Measurements from ENCODE around the gene ZDHHC14. TPM values are rescaled to one million over a fixed set of nuclear protein-coding genes. Genes with fewer than 3 reads are reported as not detected.
"Not testable (repeated sequence)": the region's sequence is repeated elsewhere in the genome, so short reads cannot be mapped to it uniquely, and the experiment has no call there.

ZDHHC14 gene
- total and polyA plus RNA-seq, 2 experiments from 2014 or later, result 3.0 to 7.4 TPM

GRCh38 chr6:157559201-157559756 lies 178.3 kb downstream of the ZDHHC14 start (continued):
- no peak for TF ChIP-seq REST (IDR thresholded peaks at IDR 0.05; ENCODE audit: unreplicated experiment)

- not testable (repeated sequence) for H3K36me3 Mint-ChIP-seq (ENCODE audit: low read depth); H3K27ac Mint-ChIP-seq; H3K27me3 Mint-ChIP-seq (ENCODE audit: insufficient read depth, low read depth, poor library complexity); H3K9me2 ChIP-seq (ENCODE audit: insufficient read depth); H3K9me3 Mint-ChIP-seq; H3K4me2 ChIP-seq; H3K79me2 ChIP-seq (replicated peaks; ENCODE audit: insufficient read depth); H3K4me3 ChIP-seq; H3K4me1 ChIP-seq (ENCODE audit: insufficient read depth); H3K27ac ChIP-seq (ENCODE audit: low read depth); ATAC-seq; DNase-seq (ENCODE audit: low spot score); H3K27me3 ChIP-seq (ENCODE audit: insufficient read depth); H3K36me3 ChIP-seq (ENCODE audit: insufficient read depth); H2AFZ ChIP-seq; H3F3A ChIP-seq (replicated peaks; ENCODE audit: low read depth); H4K20me1 ChIP-seq (replicated peaks; ENCODE audit: insufficient read depth); H3K4me3 Mint-ChIP-seq
- peaks cover 23% of the 10 kb centered on the region for H3K4me1 Mint-ChIP-seq
These were observed 179.1 kb downstream of the ZDHHC14 start for GRCh38 chr6:157560063-157560462.

- Mint-ChIP-seq H3K27ac (no peak overlapping the region), H3K4me1 (peaks cover 15% of the 10 kb centered on the region), H3K27me3 (ENCODE audit: insufficient read depth, low read depth, poor library complexity) (peaks cover 7% of the 10 kb centered on the region), H3K4me3 (no peak overlapping the region), H3K9me3 (no peaks in the 10 kb centered on the region; the same call in 2 of the 3 replicates), H3K36me3 (ENCODE audit: low read depth) (no peaks in the 10 kb centered on the region)
- Histone ChIP-seq H3K27me3 (ENCODE audit: insufficient read depth) (no peaks in the 10 kb centered on the region), H3K4me3 (no peak overlapping the region), H3K36me3 (ENCODE audit: insufficient read depth) (no peaks in the 10 kb centered on the region), H4K20me1 (replicated peaks; ENCODE audit: insufficient read depth) (no peaks in the 10 kb centered on the region), H3K27ac (ENCODE audit: low read depth) (no peak overlapping the region), H3K4me1 (ENCODE audit: insufficient read depth) (0 out of 2 replicates have a peak, but pooled peaks cover 1% of the 10 kb centered on the region), H3K9me2 (ENCODE audit: insufficient read depth) (no peaks in the 10 kb centered on the region), H3K4me2 (no peak overlapping the region), H2AFZ (no peak overlapping the region), H3F3A (replicated peaks; ENCODE audit: low read depth) (no peaks in the 10 kb centered on the region), H3K79me2 (replicated peaks; ENCODE audit: insufficient read depth) (no peaks in the 10 kb centered on the region)
- no peak for ATAC-seq
- DNase-seq (ENCODE audit: low spot score), result no peak
- TF ChIP-seq POLR2AphosphoS5 (IDR thresholded peaks at IDR 0.05; ENCODE audit: low read depth), result no peak
- TF ChIP-seq JUNB (IDR thresholded peaks at IDR 0.05; ENCODE audit: unreplicated experiment), result no peak
- TF ChIP-seq EZH2 (IDR thresholded peaks at IDR 0.05; ENCODE audit: low read depth, unreplicated experiment), result no peak
- TF ChIP-seq CREB1 (CRISPR knock-in tag; IDR thresholded peaks at IDR 0.05; ENCODE audit: low read depth), result no peak
- TF ChIP-seq STAT1 (IDR thresholded peaks at IDR 0.05; ENCODE audit: unreplicated experiment), result no peak
- no peak for TF ChIP-seq ZNF462 (CRISPR knock-in tag; IDR thresholded peaks at IDR 0.05)
- TF ChIP-seq ETS1 (IDR thresholded peaks at IDR 0.05), result no peak
- no peak for TF ChIP-seq NANOG (IDR thresholded peaks at IDR 0.05; ENCODE audit: borderline replicate concordance)
These were observed 179.9 kb downstream of the ZDHHC14 start for GRCh38 chr6:157560691-157561413.
